Colonic mucosa (tissue), 4 donors: ENCODE data around the gene SHMT2. TPM values are rescaled to one million over a fixed set of nuclear protein-coding genes. Genes with fewer than 3 reads are reported as not detected.

Experiments
- DNase-seq: peaks from one replicate; pipeline ENCODE4 v3.0.0-alpha.2; 2020
- H3K27ac ChIP-seq: fragments of 200-600 bp; one replicate; pipeline ENCODE4 v1.8.0; 2021
- H3K27me3 ChIP-seq: fragments of 200-600 bp; one replicate; pipeline ENCODE4 v1.8.0; 2021
- H3K36me3 ChIP-seq: fragments of 200-600 bp; one replicate; pipeline ENCODE4 v1.8.0; 2021
- H3K4me1 ChIP-seq: fragments of 200-600 bp; one replicate; pipeline ENCODE4 v1.8.0; 2021; ENCODE audit warnings: mild to moderate bottlenecking
- H3K4me3 ChIP-seq: fragments of 200-600 bp; one replicate; pipeline ENCODE4 v1.8.0; 2021
- H3K9ac ChIP-seq, 2 donors: one replicate each; pipeline ENCODE4 v1.7.0; 2013; ENCODE audit warnings: control low read depth in 2 of 2, low read depth in 2 of 2, low read length in 2 of 2
- H3K9me3 ChIP-seq: fragments of 200-600 bp; one replicate; pipeline ENCODE4 v1.8.0; 2021
- CTCF ChIP-seq: fragments of 200-600 bp; IDR thresholded peaks from one replicate; pipeline ENCODE4 v1.8.0; 2022; ENCODE audit warnings: antibody characterized with exemption, mild to moderate bottlenecking
- intact Hi-C: fragments of 100-400 bp; cut with DNase I; formaldehyde crosslinking; loops from one replicate; pipeline ENCODE4 v1.14.1; 2022
- total RNA-seq, 2 donors: library from RNA; stranded (reverse); fragmentation: NEBNext Ultra II Directional in 1 of 2; extraction: Animal tissue kit (Norgen Biotek cat#: 25700) in 1 of 2; gene quantifications; one replicate each; pipeline ENCODE4 v1.2.1, GENCODE V29; 2021
- donor health status: healthy.
- donor health status: DM: no; HTN: no; CAD: no.
- donor health status: DM: no; HTN: no; CAD: no.

The SHMT2 gene
- total RNA-seq, 2 donors from 2014 or later = 69.4 to 160 TPM

GRCh38 chr12:57225680-57226210 is 3.8 kb upstream of the SHMT2 start:
- Histone ChIP-seq H3K9me3 (no peaks in the 10 kb centered on the region), H3K27me3 (peaks cover 61% of the 10 kb centered on the region), H3K36me3 (no peaks in the 10 kb centered on the region), H3K27ac (no peak overlapping the region), H3K9ac (no peak overlapping the region), H3K4me3 (no peak overlapping the region), H3K4me1 (peaks cover 8% of the 10 kb centered on the region)
- intact Hi-C loops = no loop called here
- TF ChIP-seq CTCF = no peak
- no peak for DNase-seq

GRCh38 chr12:57226588-57227314 is 2.8 kb upstream of the SHMT2 start:
- no peak for TF ChIP-seq CTCF
- no peak for DNase-seq
- Histone ChIP-seq H3K27me3 (peaks cover 51% of the 10 kb centered on the region), H3K9me3 (no peaks in the 10 kb centered on the region), H3K4me1 (peaks cover 8% of the 10 kb centered on the region), H3K36me3 (no peaks in the 10 kb centered on the region), H3K27ac (no peak overlapping the region), H3K4me3 (no peak overlapping the region), H3K9ac (no peak overlapping the region)
- intact Hi-C loops = no loop called here

GRCh38 chr12:57227315-57228115 is 2.0 kb upstream of the SHMT2 start:
- no peak overlapping the region for H3K27ac ChIP-seq
- H3K27me3 ChIP-seq = peaks cover 43% of the 10 kb centered on the region
- no peak for DNase-seq
- H3K36me3 ChIP-seq = peaks cover 4% of the 10 kb centered on the region
- H3K9me3 ChIP-seq = no peaks in the 10 kb centered on the region
- intact Hi-C loops = no loop called here
- H3K4me3 ChIP-seq = no peak overlapping the region
- H3K4me1 ChIP-seq = peaks cover 8% of the 10 kb centered on the region
- TF ChIP-seq CTCF = no peak
- H3K9ac ChIP-seq = no peak overlapping the region

GRCh38 chr12:57229046-57229633 is 371 bp upstream of the SHMT2 start:
- Histone ChIP-seq H3K4me3 (peak overlapping the region; percentile 71), H3K27ac (peak overlapping the region; percentile 55), H3K36me3 (peaks cover 9% of the 10 kb centered on the region), H3K27me3 (peaks cover 30% of the 10 kb centered on the region), H3K9ac (peak overlapping the region in 1 of 2 donors; percentile 90), H3K9me3 (no peaks in the 10 kb centered on the region), H3K4me1 (peaks cover 8% of the 10 kb centered on the region)
- DNase-seq = no peak
- intact Hi-C loops = no loop called here
- no peak for TF ChIP-seq CTCF

- peak overlapping the region; percentile 71 for H3K4me3 ChIP-seq
- H3K27me3 ChIP-seq = peaks cover 16% of the 10 kb centered on the region
- peaks cover 5% of the 10 kb centered on the region for H3K4me1 ChIP-seq
- no peaks in the 10 kb centered on the region for H3K9me3 ChIP-seq
- peaks cover 9% of the 10 kb centered on the region for H3K36me3 ChIP-seq
- no peak for DNase-seq
- intact Hi-C loops = no loop called here
- H3K27ac ChIP-seq = no peak overlapping the region
- H3K9ac ChIP-seq = peak overlapping the region; percentile 64 to 90
- TF ChIP-seq CTCF = no peak
Observed at GRCh38 chr12:57230381-57231155, 1.1 kb downstream of the SHMT2 start.
